Panc1 (cell line): ENCODE data around the gene FOXM1. TPM values are rescaled to one million over a fixed set of nuclear protein-coding genes. Genes with fewer than 3 reads are reported as not detected.
A peak's percentile ranks its signal among the peaks of the same experiment; 100 is the strongest.

Experiments
- ATAC-seq: fragments of 200-7000 bp; cut with Tn5 transposase; 2 replicates; pipeline ENCODE4 v1.9.1; 2020; ENCODE audit warnings: mild to moderate bottlenecking, moderate library complexity
- BruUV-seq: library from RNA; stranded (reverse); fragments of 400-500 nt; replicated peaks from 2 replicates; lab custom pipeline; 2021; lab: Mats Ljungman, UMichigan
- CTCF ChIA-PET: fragments of 300-600 bp; sonication (Branson Sonifier 250); formaldehyde crosslinking; loops from one replicate; lab custom pipeline; 2022; ENCODE audit warnings: antibody characterized with exemption; lab: Charles Lee
- POLR2A ChIA-PET: fragments of 300-600 bp; sonication (Branson Sonifier 250); formaldehyde crosslinking; loops from one replicate; lab custom pipeline; 2022; ENCODE audit warnings: antibody characterized with exemption; lab: Charles Lee
- DNase-seq: peaks from one replicate; pipeline ENCODE4 v3.0.0-alpha.2; 2010; ENCODE audit warnings: low read depth, low spot score
- H3K27ac ChIP-seq: 2 replicates; pipeline ENCODE4 v1.5.1; 2011; ENCODE audit warnings: mild to moderate bottlenecking, low read length, inconsistent platforms
- H3K27me3 ChIP-seq: fragments of 200-500 bp; sonication (Bioruptor generic); 2 replicates; pipeline ENCODE4 v1.6.0; 2014; ENCODE audit warnings: low read length, inconsistent platforms; ENCODE audit not compliant: control insufficient read depth, insufficient read depth
- H3K36me3 ChIP-seq: fragments of 200-500 bp; sonication (Bioruptor generic); 2 replicates; pipeline ENCODE4 v1.5.1; 2014; ENCODE audit warnings: inconsistent platforms, mild to moderate bottlenecking, low read length, moderate library complexity; ENCODE audit not compliant: control insufficient read depth, insufficient read depth
- H3K4me1 ChIP-seq: 2 replicates; pipeline ENCODE4 v1.5.1; 2011; ENCODE audit warnings: inconsistent platforms, mild to moderate bottlenecking, low read length, moderate library complexity; ENCODE audit not compliant: control insufficient read depth, insufficient read depth
- H3K4me3 ChIP-seq, 2 experiments: 2 replicates each; pipeline ENCODE4 v1.5.1; 2011 to 2012; ENCODE audit warnings: low read depth in 2 of 2, low read length in 2 of 2, mild to moderate bottlenecking in 2 of 2, inconsistent platforms in 1 of 2, moderate library complexity in 1 of 2
- H3K9me3 ChIP-seq: fragments of 200-500 bp; sonication (Bioruptor generic); 2 replicates; pipeline ENCODE4 v1.5.1; 2014; ENCODE audit warnings: low read depth, mild to moderate bottlenecking, inconsistent platforms, low read length, moderate library complexity; ENCODE audit not compliant: control insufficient read depth, insufficient read depth
- CTCF ChIP-seq: fragments of 450-650 bp; IDR thresholded peaks from 2 replicates; pipeline ENCODE4 v1.5.1; 2017; ENCODE audit warnings: mild to moderate bottlenecking
- POLR2AphosphoS5 ChIP-seq: IDR thresholded peaks from 2 replicates; pipeline ENCODE4 v1.6.1; 2012; ENCODE audit warnings: mild to moderate bottlenecking, low read depth, low read length, moderate library complexity
- REST ChIP-seq, 2 experiments: IDR thresholded peaks; 2 replicates each; pipeline ENCODE4 v1.6.1; 2011 to 2012; ENCODE audit warnings: low read depth in 2 of 2, control low read depth in 1 of 2, low read length in 1 of 2, mild to moderate bottlenecking in 1 of 2, moderate library complexity in 1 of 2; ENCODE audit not compliant: insufficient read depth in 1 of 2
- SIN3A ChIP-seq: IDR thresholded peaks from 2 replicates; pipeline ENCODE4 v1.6.1; 2012; ENCODE audit warnings: low read depth, mild to moderate bottlenecking, low read length, moderate library complexity, borderline replicate concordance; ENCODE audit not compliant: insufficient read depth
- TCF7L2 ChIP-seq: IDR thresholded peaks from 2 replicates; pipeline ENCODE4 v1.6.1; 2011; ENCODE audit warnings: mild to moderate bottlenecking, low read depth, low read length, inconsistent platforms
- in situ Hi-C: cut with HindIII; loops from 2 replicates; pipeline ENCODE4 v1.10.0; 2016; ENCODE audit warnings: low sequenced_read_pairs, low pct_unique_long_range_greater_than_20kb
- intact Hi-C: fragments of 100-400 bp; cut with micrococcal nuclease; formaldehyde crosslinking; loops from one replicate; pipeline ENCODE4 v1.10.0; 2022; ENCODE audit not compliant: unreplicated experiment
- total RNA-seq: library from RNA; stranded (reverse); gene quantifications from one replicate; pipeline ENCODE4 v1.2.1, GENCODE V29; 2021; ENCODE audit not compliant: unreplicated experiment

The FOXM1 gene
- total RNA-seq, 1 experiment from 2014 or later = 71.2 TPM

GRCh38 chr12:2904260-2904659 is 27.3 kb upstream of the FOXM1 start:
- Histone ChIP-seq H3K9me3 (no peaks in the 10 kb centered on the region), H3K36me3 (no peaks in the 10 kb centered on the region), H3K4me3 (no peak overlapping the region), H3K27me3 (no peaks in the 10 kb centered on the region), H3K4me1 (peaks cover 22% of the 10 kb centered on the region), H3K27ac (0 out of 2 replicates have a peak overlapping the region, but pooled peaks have one; percentile 34)
- no TSS peak for BruUV-seq
- POLR2A ChIA-PET = no interaction called here
- ATAC-seq (no peak; the same call in 1 of the 2 replicates), DNase-seq (no peak)
- TF ChIP-seq SIN3A (no peak), REST (IDR thresholded peaks at IDR 0.05; ENCODE audit: insufficient read depth in 1 of 2, low read depth in 2 of 2, low read length in 1 of 2) (no peak), TCF7L2 (no peak), CTCF (no peak), POLR2AphosphoS5 (no peak)
- in situ Hi-C loops (no loop called here), intact Hi-C loops (no loop called here)
- CTCF ChIA-PET = no interaction called here

- peak overlapping the region; percentile 3; the same call in 1 of the 2 replicates for H3K27ac ChIP-seq
- intact Hi-C loops (no loop called here), in situ Hi-C loops (no loop called here)
- TSS peak; percentile 34 for BruUV-seq
- no peak for DNase-seq
- ATAC-seq = peak; percentile 68; the same call in 1 of the 2 replicates
- no peaks in the 10 kb centered on the region for H3K27me3 ChIP-seq
- H3K9me3 ChIP-seq = no peaks in the 10 kb centered on the region
- H3K4me1 ChIP-seq = peaks cover 22% of the 10 kb centered on the region
- H3K36me3 ChIP-seq = no peaks in the 10 kb centered on the region
- ChIA-PET CTCF (interaction anchor here (0.6 kb wide), 1 partner anchor 17 kb away, joined by 16 read pairs; no protein-coding TSS in a partner anchor), POLR2A (no interaction called here)
- H3K4me3 ChIP-seq = no peak overlapping the region
- no peak for TF ChIP-seq CTCF
- no peak for TF ChIP-seq TCF7L2
- TF ChIP-seq SIN3A = no peak
- TF ChIP-seq POLR2AphosphoS5 = no peak
- TF ChIP-seq REST (IDR thresholded peaks at IDR 0.05; ENCODE audit: insufficient read depth in 1 of 2, low read depth in 2 of 2, low read length in 1 of 2) = no peak
These were observed 25.4 kb upstream of the FOXM1 start for GRCh38 chr12:2902272-2902880.
